DND-41 (cell line): ENCODE data around the gene CRISPLD2.

ENCODE experiments used
- ATAC-seq: fragments of 200-7000 bp; cut with Tn5 transposase; 3 replicates; pipeline ENCODE4 v1.9.1; 2021; ENCODE audit warnings: low read depth; ENCODE audit not compliant: insufficient read depth
- DNase-seq: peaks from one replicate; pipeline ENCODE4 v3.0.0-alpha.2; 2020
- H2AFZ ChIP-seq: 2 replicates; pipeline ENCODE4 v1.6.0; 2012; ENCODE audit warnings: low read depth, low read length
- H3K27ac ChIP-seq: 2 replicates; pipeline ENCODE4 v1.5.1; 2012; ENCODE audit warnings: low read length, inconsistent platforms
- H3K27me3 ChIP-seq: fragments of 200-600 bp; sonication (generic); 2 replicates; pipeline ENCODE4 v1.6.0; 2012; ENCODE audit warnings: low read length, mild to moderate bottlenecking, inconsistent platforms; ENCODE audit not compliant: insufficient read depth, poor library complexity
- H3K36me3 ChIP-seq: 2 replicates; pipeline ENCODE4 v1.5.1; 2012; ENCODE audit warnings: low read length, inconsistent platforms; ENCODE audit not compliant: insufficient read depth
- H3K4me1 ChIP-seq: 2 replicates; pipeline ENCODE4 v1.5.1; 2012; ENCODE audit warnings: mild to moderate bottlenecking, low read length; ENCODE audit not compliant: insufficient read depth
- H3K4me2 ChIP-seq: 2 replicates; pipeline ENCODE4 v1.6.0; 2012; ENCODE audit warnings: mild to moderate bottlenecking, moderate library complexity, low read length, inconsistent platforms; ENCODE audit not compliant: insufficient read depth
- H3K4me3 ChIP-seq, 2 experiments: fragments of 200-600 bp in 1 of 2; shearing (Covaris generic) in 1 of 2; 2 replicates each; pipeline ENCODE4 v1.5.1; 2012 to 2016; ENCODE audit warnings: inconsistent platforms in 2 of 2, low read length in 2 of 2, mild to moderate bottlenecking in 2 of 2, low read depth in 1 of 2, moderate library complexity in 1 of 2
- H3K79me2 ChIP-seq: 2 replicates; pipeline ENCODE4 v1.6.0; 2012; ENCODE audit warnings: low read length, inconsistent platforms; ENCODE audit not compliant: insufficient read depth
- H3K9ac ChIP-seq: 2 replicates; pipeline ENCODE4 v1.6.0; 2012; ENCODE audit warnings: low read depth, mild to moderate bottlenecking, inconsistent platforms, low read length, moderate library complexity
- H3K9me3 ChIP-seq: 2 replicates; pipeline ENCODE4 v1.5.1; 2012; ENCODE audit warnings: low read length, moderate library complexity, mild to moderate bottlenecking, inconsistent platforms; ENCODE audit not compliant: insufficient read depth, severe bottlenecking
- H4K20me1 ChIP-seq: 2 replicates; pipeline ENCODE4 v1.6.0; 2012; ENCODE audit warnings: low read length; ENCODE audit not compliant: insufficient read depth
- CTCF ChIP-seq: IDR thresholded peaks from 2 replicates; pipeline ENCODE4 v1.5.1; 2012; ENCODE audit warnings: borderline replicate concordance, low read length, moderate library complexity, mild to moderate bottlenecking; ENCODE audit not compliant: poor library complexity, severe bottlenecking; ENCODE audit errors: extremely low read depth
- EZH2 ChIP-seq: IDR thresholded peaks from 3 replicates; pipeline ENCODE4 v1.6.1; 2012; ENCODE audit warnings: borderline replicate concordance, low read depth, mild to moderate bottlenecking, moderate library complexity, low read length, inconsistent platforms; ENCODE audit not compliant: severe bottlenecking

Gene CRISPLD2

GRCh38 chr16:84930298-84931106, 110.7 kb downstream of the CRISPLD2 start:
- Histone ChIP-seq H3K27me3 (no peaks in the 10 kb centered on the region), H3K4me3 (no peak overlapping the region), H4K20me1 (no peaks in the 10 kb centered on the region), H3K36me3 (no peaks in the 10 kb centered on the region), H3K9ac (no peak overlapping the region), H3K9me3 (no peaks in the 10 kb centered on the region), H3K27ac (no peak overlapping the region), H3K4me1 (no peaks in the 10 kb centered on the region), H2AFZ (no peak overlapping the region), H3K79me2 (no peaks in the 10 kb centered on the region), H3K4me2 (no peak overlapping the region)
- TF ChIP-seq EZH2 (no peak), CTCF (no peak)
- no peak for DNase-seq
- ATAC-seq: no peak

GRCh38 chr16:84931107-84931494, 111.3 kb downstream of the CRISPLD2 start:
- no peaks in the 10 kb centered on the region for H4K20me1 ChIP-seq
- H3K27ac ChIP-seq: no peak overlapping the region
- no peaks in the 10 kb centered on the region for H3K4me1 ChIP-seq
- no peaks in the 10 kb centered on the region for H3K9me3 ChIP-seq
- H3K9ac ChIP-seq: no peak overlapping the region
- no peaks in the 10 kb centered on the region for H3K79me2 ChIP-seq
- H3K4me2 ChIP-seq: no peak overlapping the region
- H2AFZ ChIP-seq: no peak overlapping the region
- DNase-seq (no peak), ATAC-seq (no peak)
- H3K27me3 ChIP-seq: no peaks in the 10 kb centered on the region
- H3K36me3 ChIP-seq: no peaks in the 10 kb centered on the region
- no peak overlapping the region for H3K4me3 ChIP-seq
- TF ChIP-seq EZH2 (no peak), CTCF (no peak)

GRCh38 chr16:84931506-84931905, 111.7 kb downstream of the CRISPLD2 start:
- Histone ChIP-seq H4K20me1 (no peaks in the 10 kb centered on the region), H3K9ac (no peak overlapping the region), H3K27me3 (no peaks in the 10 kb centered on the region), H3K4me3 (no peak overlapping the region), H3K79me2 (no peaks in the 10 kb centered on the region), H3K36me3 (no peaks in the 10 kb centered on the region), H3K4me1 (no peaks in the 10 kb centered on the region), H3K27ac (no peak overlapping the region), H2AFZ (no peak overlapping the region), H3K4me2 (no peak overlapping the region), H3K9me3 (no peaks in the 10 kb centered on the region)
- ATAC-seq (no peak), DNase-seq (no peak)
- TF ChIP-seq CTCF (no peak), EZH2 (no peak)
